ENCODE results near the gene RASL10B. TPM values are rescaled to one million over a fixed set of nuclear protein-coding genes. Genes with fewer than 3 reads are reported as not detected.

The RASL10B gene
- total and polyA plus RNA-seq, 10 of the 15 experiments (the other 5 are each of a cell fraction or from before 2014, with no cell fraction given), result not detected

GRCh38 chr17:35786941-35787432 is 55.5 kb downstream of the RASL10B start:
- no peak overlapping the region for H3K4me3 ChIP-seq
- SMC1A ChIA-PET (ENCODE audit: uncharacterized antibody, unreplicated experiment), result no interaction called here
- intact Hi-C loops (cut with micrococcal nuclease; ENCODE audit: unreplicated experiment) (no loop called here), in situ Hi-C loops (cut with MboI) (no loop called here)
- H3K4me1 ChIP-seq (ENCODE audit: control insufficient read depth, insufficient read depth, low read length), result no peaks in the 10 kb centered on the region
- no peaks in the 10 kb centered on the region for H3K36me3 ChIP-seq (ENCODE audit: control insufficient read depth in 2 of 2, insufficient read depth in 2 of 2, low read length in 1 of 2)
- H3K4me2 ChIP-seq (ENCODE audit: control insufficient read depth, insufficient read depth), result no peak overlapping the region
- no TSS peak for BruUV-seq (replicated peaks)
- WGBS (ENCODE audit: insufficient coverage, insufficient replicate concordance, low lambda C conversion rate, missing lambda C conversion rate), result 19% methylated on average over 3 of the region's 3 CpGs
- POLR2A ChIA-PET, result interaction anchor here (0.7 kb wide), 1 partner anchor 21 kb away, joined by 4 read pairs; no protein-coding TSS in a partner anchor
- RAD21 ChIA-PET (ENCODE audit: unreplicated experiment), result no interaction called here
- no peaks in the 10 kb centered on the region for H3K79me2 ChIP-seq (ENCODE audit: control insufficient read depth, insufficient read depth, low read length)
- H3K27ac ChIP-seq (ENCODE audit: control insufficient read depth, insufficient read depth), result no peak overlapping the region
- H4K20me1 ChIP-seq (ENCODE audit: control insufficient read depth, insufficient read depth), result no peaks in the 10 kb centered on the region
- no peaks in the 10 kb centered on the region for H3K9me3 ChIP-seq (replicated peaks; ENCODE audit: control insufficient read depth, insufficient read depth, low read length)
- DNase-seq (ENCODE audit: low read depth, low spot score), result no peak
- H3K27me3 ChIP-seq (replicated peaks in 1 of 2; ENCODE audit: control insufficient read depth in 2 of 2, insufficient read depth in 2 of 2, low read length in 1 of 2), result peaks cover 2 to 6% of the 10 kb centered on the region in 2 experiments; a peak in 2 of 4 replicates
- no peak overlapping the region for H3K9ac ChIP-seq (ENCODE audit: control insufficient read depth, insufficient read depth, low read length)
- H2AFZ ChIP-seq (ENCODE audit: control insufficient read depth, low read depth, low read length), result no peak overlapping the region
- ATAC-seq, result no peak
- TF ChIP-seq NR2C1 (IDR thresholded peaks at IDR 0.05) (no peak), STAT1 (conservative IDR thresholded peaks at IDR 0.05) (no peak), RB1 (IDR thresholded peaks at IDR 0.05; ENCODE audit: borderline replicate concordance) (no peak), CTCF (IDR thresholded peaks at IDR 0.05 in 2 of 3, conservative IDR thresholded peaks at IDR 0.05 in 1 of 3; ENCODE audit: control insufficient read depth in 2 of 3, extremely low read depth in 1 of 3, insufficient read depth in 1 of 3, low read depth in 3 of 3, low read length in 3 of 3) (no peak), MYB (IDR thresholded peaks at IDR 0.05; ENCODE audit: borderline replicate concordance, low read depth, low read length) (no peak), PKNOX1 (IDR thresholded peaks at IDR 0.05) (no peak)
- no peak for FAIRE-seq
- CTCF ChIA-PET, result interaction anchor here (1.3 to 2.2 kb wide), 2 partner anchors 22 to 23 kb away, joined by 4 to 7 read pairs; partner anchors contain the start of gene TAF15

All from GM12878 (cell line).